ENCODE data around the gene STK33.

Gene STK33

DNA sequence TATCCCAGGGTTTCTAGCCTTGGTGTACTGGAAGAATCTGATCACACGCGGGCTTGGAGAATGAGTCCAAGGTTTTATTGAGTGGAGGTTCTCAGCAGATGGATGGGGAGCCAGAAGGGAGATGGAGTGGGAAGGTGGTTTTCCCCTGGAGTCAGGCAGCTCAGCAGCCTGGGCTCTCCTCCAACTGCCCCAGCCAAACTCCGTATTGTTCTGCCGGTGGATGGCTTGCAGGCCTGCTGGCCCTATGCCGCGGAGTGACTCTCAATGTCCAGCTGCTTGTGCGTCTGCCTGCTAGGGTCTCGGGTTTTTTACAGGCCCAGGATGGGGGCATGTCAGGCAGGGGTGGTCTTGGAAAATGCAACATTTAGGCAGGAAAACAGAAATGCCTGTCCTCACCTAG, 168.0 kb downstream of the STK33 start:
- DNase-seq (ENCODE audit: low read depth in 2 of 2) = no peak

DNA sequence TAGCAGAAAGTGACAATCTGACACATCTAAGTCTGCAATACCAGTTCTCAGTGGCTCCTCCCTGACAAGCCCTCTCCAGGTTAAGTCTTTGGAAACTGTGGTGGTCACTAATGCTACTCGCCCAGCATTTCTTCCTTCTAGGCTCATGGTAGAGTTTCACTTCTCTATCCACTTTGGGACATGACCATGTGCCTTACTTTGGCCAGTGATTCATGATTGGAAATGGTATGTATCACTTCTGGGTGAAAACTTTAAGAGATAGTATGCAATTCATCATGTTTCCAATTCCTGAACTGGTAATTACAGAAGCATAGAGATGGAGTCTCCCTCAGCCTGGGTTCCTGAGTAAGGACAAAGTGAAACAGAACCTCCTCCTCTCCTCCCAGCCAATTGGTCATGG, 178.8 kb downstream of the STK33 start:
- no peak for DNase-seq (ENCODE audit: low read depth in 2 of 2)

- DNase-seq (ENCODE audit: low read depth in 2 of 2) = no peak
These were observed 185.7 kb downstream of the STK33 start for GRCh38 chr11:8408151-8408941.

GRCh38 chr11:8403310-8403709, 190.7 kb downstream of the STK33 start:
- DNase-seq (ENCODE audit: low read depth in 2 of 2) = no peak

DNA sequence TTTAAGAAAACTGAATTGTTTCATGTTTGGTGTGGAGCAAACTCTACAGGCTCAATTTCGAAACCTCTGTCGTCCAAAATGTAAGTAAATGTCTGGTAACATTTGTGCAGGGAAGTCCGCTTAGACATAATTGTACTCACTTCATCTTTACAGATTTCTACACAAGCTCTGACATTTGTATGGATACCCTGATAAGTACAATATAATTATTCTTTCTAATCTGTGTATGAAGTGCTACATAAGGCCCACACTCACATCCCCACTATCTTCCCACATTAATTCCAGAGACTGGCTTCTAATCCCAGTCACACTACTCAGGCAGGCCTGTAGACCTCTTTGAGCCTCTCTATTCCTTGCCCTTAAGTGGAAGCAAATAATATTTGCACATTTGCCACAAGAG, 201.1 kb downstream of the STK33 start:
- DNase-seq (ENCODE audit: low read depth in 2 of 2) = no peak

- no peak for DNase-seq (ENCODE audit: low read depth in 2 of 2)
These were observed 201.9 kb downstream of the STK33 start for GRCh38 chr11:8392166-8392565.

DNA sequence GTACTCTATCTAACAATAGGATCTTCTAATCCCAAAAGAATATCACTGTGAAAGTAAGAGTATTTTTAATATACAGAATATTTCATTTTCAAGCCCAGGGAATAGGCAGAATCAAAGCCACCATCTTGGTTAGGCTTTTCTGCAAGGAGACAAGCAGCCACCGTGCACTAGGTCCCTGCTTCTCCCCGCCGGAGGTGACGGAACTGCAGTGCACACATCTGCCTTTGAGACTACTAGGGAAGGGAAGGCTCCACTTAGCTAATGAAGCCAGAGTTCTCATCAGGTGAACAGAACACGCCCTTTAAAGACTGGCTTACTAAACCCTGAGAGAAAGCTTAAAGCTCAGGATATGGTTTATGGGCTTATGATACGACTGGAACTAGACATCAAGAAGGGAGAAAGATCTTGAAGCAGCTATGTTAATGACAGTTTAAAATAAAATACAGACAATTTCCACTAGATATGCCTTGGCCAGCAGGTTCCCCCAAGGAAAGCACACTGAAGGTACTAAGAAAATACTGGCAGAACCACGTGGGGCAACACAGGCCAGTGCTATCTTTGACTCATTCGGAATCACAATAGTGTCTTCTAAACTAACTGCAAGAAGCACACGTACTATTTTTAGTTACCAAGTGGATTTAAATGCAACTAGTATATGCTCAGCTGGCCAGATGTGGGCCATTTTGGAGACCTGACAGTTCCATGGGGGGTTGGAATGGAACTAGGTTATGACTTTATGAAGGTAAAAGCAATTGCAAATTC, 203.0 kb downstream of the STK33 start:
- no peak for DNase-seq (ENCODE audit: low read depth in 2 of 2)

- no peak for DNase-seq (ENCODE audit: low read depth in 2 of 2)
These were observed 204.7 kb downstream of the STK33 start for GRCh38 chr11:8389029-8389996.

- no peak for DNase-seq (ENCODE audit: low read depth in 2 of 2)
These were observed 206.3 kb downstream of the STK33 start for GRCh38 chr11:8387693-8388092.

DNA sequence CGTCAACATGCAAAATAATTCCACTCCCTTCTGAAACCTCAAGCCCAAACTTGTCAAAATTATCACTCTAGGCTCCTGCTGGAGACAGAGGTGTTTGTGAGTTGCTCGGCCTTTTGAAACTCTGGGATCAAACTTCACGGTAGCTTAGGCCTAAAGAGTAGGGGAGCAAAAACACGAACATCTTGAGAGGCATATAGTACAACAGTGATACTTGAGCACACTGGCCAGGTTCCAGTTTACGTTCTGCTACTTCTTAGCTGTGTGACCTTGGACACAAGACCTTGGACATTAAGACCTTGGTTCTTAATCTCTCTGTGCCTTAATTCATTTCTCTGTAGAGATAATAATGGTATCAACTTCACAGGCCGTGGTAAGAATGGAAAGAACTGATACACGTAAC, 206.9 kb downstream of the STK33 start:
- no peak for DNase-seq (ENCODE audit: low read depth in 2 of 2)

DNA sequence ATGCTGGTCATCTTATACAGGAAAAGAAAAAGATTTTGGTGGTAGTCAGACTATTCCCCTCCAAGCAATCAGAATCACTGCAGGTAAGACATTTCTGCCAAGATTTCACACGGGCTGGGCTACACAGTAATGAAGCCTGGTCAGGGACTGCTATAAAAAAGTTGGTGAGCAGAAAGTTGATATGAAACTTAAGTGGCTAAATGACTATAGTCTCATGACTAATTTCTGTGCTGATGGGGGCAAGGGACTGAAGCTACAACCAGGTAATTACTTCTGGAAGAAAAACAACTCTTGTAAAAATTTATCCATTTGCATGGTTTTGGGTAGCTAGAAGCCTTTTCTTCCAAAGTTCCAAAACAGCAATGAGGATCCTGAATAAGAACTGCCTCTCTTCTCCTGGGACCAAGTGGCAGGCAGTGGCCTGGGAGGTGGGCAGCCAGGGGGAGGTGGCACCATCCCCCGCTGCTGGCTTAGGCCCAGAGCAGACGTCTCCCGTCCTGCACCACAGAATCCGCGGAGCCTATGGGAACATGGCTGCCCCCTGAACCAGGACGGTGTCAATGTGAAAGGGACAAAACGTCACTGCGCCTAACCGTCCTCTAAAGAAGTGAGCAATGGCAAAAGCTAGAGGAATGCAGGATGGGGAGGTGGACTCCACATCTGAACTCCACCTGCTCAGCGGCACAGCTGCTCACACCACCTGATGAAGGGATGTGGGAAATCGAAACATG, 207.7 kb downstream of the STK33 start:
- no peak for DNase-seq (ENCODE audit: low read depth in 2 of 2)

DNA sequence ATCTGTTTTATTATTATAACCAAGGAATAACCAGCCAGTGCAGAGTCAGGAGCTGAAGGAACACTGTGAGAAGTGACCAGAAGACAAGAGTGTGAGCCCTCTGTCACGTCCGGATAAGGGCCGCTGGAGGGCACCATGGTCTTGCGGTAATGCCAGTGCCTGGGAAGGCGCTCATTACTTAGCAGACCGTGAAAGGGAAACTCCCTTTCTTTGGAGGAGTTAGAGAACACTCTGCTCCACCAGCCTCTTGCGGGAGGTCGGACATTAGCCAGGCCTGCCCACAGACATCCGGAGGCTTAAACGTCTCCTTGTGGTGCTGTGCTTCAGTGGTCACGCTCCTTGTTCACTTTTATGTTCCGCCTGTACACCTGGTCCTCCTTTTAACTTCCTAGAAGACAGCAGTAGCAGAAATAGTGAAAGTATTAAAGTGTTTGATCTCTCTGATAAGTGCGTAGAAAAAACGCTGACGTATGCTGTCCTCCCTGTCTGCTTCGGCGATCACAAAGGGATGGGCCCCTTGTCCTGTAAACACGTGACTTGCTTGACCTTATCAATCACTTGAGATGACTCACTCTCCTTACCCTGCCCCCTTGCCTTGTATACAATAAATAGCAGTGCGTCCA, 209.7 kb downstream of the STK33 start:
- no peak for DNase-seq (ENCODE audit: low read depth in 2 of 2)

DNA sequence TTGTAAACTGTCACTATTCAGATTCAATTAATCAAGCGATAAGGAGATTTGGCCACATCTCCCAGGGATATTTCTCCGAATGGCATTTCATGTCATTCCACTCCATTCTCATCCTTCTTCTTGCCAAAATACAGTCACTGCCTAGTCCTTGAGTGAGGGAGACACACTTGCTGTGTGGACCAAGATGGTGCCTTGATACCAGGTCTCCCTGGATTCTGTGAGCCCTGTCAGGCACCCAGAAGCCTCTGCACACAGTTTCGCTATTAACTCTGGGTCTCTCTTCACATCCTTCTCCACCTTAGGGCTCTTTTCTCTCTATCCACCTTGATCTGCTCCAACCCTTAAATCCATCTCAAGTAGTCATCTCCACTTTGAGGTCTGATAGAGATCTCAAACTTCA, 210.4 kb downstream of the STK33 start:
- no peak for DNase-seq (ENCODE audit: low read depth in 2 of 2)

DNA sequence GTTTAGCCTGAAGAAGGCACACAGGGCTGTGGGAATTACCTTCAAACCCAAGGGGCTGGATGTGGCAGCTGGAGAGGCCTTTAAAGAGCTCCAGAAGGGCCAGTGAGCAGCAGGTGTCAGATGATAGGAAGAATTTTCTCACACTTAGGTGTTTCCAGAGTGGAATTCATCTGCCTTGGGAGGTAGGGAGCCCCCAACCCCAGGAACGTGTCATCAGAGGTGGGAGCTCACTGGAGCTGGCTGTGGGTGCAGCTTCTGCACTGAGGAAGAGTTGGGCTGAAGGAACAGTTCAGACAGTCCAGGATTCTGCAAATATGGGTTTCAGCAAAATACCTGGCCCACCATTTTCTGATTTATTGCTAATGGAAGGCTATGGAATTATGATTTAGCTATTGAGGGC, 210.8 kb downstream of the STK33 start:
- no peak for DNase-seq (ENCODE audit: low read depth in 2 of 2)

GRCh38 chr11:8382436-8383053, 211.5 kb downstream of the STK33 start:
- DNase-seq (ENCODE audit: low read depth in 2 of 2) = no peak

- DNase-seq (ENCODE audit: low read depth in 2 of 2) = no peak
These were observed 212.1 kb downstream of the STK33 start for GRCh38 chr11:8381871-8382396.

DNA sequence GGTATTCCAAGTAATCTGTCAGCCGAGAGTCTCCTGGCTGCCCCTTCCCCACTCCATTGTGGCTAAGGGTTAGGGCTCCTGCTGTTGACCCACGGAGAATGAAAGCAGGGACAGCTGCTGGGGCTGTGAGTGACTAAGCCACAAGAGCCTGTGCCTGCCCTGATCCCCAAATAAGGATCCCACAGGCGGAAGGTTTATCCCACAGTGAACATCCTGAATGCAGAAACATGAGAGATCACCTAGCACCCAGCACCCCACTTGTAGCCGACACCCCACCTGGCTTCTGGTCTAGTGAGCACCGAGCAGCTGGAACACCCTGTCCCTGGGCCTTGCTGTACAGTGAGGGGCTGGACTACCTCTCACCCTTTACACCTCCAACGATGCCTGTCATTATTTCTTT, 212.7 kb downstream of the STK33 start:
- DNase-seq (ENCODE audit: low read depth in 2 of 2) = no peak

GRCh38 chr11:8375932-8376331, 218.1 kb downstream of the STK33 start:
- no peak for DNase-seq (ENCODE audit: low read depth in 2 of 2)

DNA sequence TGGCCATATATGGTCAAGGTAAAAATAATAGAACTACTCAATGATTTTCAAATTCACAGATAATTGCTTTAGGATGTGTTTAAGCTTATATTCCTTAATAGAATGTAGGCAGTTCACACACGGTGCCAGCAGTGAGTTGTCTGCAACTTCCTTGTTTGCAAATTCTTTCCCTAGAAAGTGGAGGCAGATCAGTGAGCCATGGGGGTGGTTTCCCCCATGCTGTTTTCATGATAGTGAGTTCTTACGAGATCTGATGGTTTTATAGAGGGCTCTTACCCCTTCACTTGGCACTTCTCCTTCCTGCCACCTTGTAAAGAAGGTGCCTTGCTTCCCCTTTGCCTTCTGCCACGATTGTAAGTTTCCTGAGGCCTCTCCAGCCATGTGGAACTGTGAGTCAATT, 218.6 kb downstream of the STK33 start:
- DNase-seq (ENCODE audit: low read depth in 2 of 2) = no peak

GRCh38 chr11:8374716-8375115, 219.3 kb downstream of the STK33 start:
- no peak for DNase-seq (ENCODE audit: low read depth in 2 of 2)

All from stimulated activated CD8-positive, alpha-beta memory T cell treated with anti-CD3 and anti-CD28 coated beads, Interleukin-2, amount 100 ng/mL, for 1 hour (primary cell).